NOMO-1 (cell line): ENCODE results near the gene RBKS.
"Not testable (repeated sequence)": the region's sequence is repeated elsewhere in the genome, so short reads cannot be mapped to it uniquely, and the experiment has no call there.

Experiments
- DNase-seq, 2 experiments: peaks; one replicate each; lab custom pipeline; 2025; ENCODE audit not compliant: unreplicated experiment in 2 of 2; lab: John Stamatoyannopoulos, UW

Gene RBKS

DNA sequence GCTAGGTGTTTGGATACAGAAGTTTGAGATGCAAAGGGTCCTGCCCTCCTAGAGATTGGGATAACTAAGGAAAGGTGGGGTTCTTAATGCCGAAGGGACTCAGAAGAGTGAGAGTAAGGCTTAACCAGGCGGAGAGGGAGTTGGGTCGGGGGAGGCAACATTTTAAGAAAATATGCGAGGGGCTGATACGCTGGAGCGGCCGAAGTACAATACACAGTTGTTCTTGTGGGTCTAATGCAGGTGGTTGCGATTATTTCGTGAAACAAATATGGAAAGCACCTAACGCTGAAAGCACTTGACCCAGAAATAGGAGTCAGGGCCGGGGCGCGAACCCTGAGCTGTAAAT is 119.0 kb downstream of the RBKS start:
- no peak for DNase-seq

DNA sequence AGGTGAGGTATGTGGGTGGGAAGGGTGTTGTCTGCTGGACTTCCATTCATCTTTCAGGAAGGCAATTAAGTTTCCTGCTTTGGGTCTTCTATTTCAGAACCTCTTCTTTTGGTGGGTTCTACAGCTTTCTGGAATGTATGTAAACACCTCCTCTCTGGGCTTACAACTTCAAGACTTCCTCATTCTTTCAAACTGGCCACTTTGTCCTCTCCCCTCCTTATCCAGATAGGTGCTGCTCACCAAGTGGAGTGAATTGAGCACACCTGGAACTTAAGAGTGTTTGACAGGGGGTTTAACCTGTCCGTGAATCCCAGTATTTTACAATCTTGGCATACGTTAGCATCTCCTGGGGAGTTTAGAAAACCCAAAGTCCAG is 123.9 kb downstream of the RBKS start:
- peak in 1 of 2 experiments; percentile 7 for DNase-seq

DNA sequence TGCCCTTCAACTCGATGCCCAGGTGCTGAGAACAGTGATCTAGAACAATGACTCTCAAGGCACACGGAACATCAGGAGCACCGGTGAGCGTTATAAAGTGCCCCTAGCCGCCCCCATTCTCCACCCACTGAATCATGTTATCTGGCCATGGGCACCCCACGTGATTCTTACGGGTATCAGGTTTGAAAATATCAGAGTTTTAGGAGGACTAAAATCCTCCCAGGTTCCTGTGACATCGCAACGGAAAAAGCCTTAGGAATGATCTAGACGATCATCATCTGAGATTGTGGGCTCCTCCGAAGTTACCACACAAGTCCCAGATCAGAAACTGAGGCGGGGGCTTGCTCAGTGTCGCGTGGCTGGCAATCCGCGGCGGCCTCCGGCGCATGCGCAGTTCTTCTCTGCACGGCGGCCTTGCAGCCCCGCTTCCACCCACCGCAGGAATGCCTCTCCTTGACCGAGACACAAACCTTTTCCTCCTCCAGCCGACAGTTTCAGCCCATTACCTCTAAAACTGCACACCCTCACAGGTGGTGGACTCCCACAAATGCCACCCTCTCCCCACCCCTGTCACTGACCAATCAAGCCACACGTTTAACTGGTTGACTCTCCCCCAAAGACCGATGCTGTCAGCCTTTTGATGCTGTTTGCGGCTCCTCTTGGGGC is 124.4 kb downstream of the RBKS start:
- no peak for DNase-seq

DNA sequence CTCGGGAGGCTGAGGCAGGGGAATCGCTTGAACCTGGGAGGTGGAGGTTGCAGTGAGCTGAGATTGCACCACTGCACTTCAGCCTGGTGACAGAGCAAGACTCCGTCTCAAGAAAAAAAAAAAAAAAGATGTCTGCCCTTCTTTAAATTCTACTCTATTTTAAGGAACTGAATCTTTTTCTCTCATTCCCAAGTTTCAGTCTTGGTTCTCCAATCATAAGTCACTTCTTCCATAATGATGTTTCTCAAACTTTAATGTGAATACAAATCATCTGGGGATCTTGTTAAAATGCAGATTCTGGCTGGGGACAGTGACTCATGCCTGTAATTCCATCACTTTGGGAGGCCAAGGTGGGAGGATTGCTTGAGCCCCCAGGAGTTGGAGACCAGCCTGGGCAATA is 125.7 kb downstream of the RBKS start:
- peak; percentile 13 to 51 for DNase-seq

DNA sequence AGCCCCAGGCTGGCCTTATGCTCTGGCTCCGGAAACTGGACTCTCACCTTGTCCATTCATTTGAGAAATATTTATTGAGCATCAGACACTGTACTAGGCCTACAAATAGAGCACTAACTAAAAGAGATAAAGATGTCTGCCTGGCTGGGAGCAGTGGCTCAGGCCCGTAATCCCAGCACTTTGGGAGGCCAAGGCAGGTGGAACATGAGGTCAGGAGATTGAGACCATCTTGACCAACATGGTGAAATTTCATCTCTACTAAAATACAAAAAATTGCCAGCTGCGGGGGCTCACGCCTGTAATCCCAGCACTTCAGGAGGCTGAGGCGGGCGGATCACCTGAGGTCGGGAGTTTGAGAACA is 126.3 kb downstream of the RBKS start:
- no peak for DNase-seq

DNA sequence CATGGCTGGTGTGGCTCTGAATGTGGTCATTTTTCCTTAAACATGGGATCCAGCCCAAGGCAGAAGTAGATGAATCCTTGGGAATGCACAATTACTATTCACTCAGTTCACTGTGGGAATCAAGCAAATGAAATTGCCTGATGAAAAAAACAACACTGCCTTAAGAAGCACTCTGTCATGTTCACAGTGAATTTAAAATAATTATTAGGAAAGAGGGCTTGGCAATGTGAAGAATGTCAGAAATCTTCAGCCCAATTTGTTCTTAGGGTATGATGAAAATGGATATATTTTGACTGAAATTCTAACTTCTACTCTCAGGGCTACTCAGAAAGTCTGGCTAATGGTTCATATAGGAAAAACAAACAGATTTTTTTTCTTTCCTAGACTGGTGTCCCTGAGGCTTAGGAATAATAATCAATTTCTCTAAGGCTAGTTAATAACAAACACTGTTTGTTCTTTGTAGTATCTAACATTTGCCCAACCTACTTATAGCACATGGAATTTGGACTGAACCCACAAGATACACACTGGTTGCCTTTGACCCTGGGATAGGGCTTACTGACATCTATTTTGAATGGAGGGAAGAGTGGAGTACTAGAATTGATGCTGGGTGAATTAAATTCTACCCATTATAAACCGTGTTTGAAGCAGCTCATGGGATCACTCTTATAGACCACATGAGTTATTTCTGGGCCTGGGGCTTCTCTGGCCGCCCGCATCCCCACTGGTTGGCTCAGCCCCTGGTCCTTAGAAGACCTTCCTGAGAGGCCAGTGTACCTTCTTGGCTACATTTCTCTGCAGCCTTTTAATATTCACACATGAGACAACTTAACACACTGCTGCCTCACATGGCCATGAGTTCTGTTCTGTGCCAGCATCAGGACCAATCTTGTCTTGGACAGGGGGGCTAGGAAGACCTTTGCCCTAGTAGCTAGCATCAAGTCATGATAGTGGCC is 127.0 kb downstream of the RBKS start:
- no peak for DNase-seq

DNA sequence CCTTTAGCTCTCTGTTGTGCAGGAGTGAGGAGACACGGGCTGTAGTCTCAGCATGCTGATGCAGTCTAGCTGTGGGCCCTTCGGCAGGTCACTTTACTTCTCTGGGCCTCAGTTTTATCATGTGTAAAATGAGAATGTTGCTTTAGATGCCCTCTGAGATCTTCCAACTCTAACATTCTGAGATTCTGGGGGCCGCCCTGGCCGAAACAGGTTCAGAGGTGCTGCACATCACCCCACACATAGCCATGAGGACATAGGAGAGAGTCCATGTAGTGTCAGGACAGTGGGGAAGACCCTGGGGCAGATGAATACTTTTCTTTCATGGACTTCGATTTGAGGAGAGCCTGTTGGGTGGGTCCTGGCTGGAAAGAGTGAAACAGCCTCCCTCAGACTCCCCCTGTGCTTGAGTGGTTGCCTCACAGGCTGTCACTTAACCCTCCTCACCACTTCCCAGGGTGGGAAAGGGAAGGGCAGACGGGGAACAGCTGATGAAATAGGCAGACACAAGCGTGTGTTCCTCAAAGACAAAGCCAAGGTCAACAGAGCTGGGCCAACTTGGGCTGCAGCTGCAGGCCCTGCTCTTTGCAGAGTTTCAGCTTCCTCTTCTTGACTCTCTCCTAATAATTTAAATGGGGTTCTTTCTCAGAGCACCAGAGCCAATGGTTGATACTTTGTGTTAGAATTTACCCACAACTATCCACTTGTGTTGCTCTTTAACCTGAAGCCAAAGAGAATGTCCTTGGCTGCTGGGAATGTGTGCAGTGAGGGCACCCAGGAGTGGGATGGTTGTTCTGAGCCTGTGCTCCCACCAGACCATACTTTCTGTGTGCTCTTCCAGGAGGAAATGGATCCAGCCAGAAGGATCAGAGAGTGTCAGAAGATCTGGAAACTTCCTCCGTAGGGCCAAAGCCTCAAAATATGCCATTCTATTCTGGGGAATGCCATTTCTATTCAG is 133.4 kb downstream of the RBKS start:
- DNase-seq, result peak; percentile 86 to 88

DNA sequence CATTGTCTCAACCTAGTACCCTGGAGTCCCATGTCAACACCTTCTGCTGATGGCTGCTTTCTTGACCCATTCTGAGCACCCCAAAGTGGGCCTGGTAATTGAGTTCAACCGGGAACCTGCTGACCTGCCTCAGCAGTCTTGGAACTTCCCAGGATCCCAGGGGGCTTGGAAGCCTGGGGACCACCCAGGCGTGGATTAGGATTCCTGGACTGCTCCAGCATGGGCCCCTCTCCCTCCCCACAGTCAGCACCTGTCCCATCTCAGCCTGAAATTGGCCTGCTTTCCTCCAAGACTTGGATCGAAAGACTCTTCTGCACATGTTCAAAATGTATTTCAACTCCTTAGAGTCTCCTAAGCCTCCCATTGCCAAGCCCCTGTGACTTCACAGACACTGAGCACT is 134.1 kb downstream of the RBKS start:
- DNase-seq, result no peak

DNA sequence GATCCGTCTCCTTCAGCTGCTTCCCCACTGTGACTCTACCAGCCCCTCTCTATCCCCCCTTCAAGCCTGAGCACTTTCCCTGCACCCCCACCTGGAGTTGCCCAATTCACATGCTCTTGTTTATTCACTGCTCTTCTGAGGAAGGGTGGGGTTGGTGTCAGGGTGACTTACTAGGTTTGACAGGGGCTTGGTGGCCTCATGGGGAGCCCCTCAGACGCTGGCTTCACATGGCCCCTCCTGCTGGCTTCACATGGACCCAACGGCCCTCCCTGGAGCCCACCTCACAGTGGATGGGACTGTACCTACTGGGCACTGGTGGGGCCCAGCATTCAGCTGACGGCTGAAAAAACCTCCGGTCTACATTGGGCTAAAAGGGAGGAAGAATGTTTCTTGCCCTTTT is 135.4 kb downstream of the RBKS start:
- peak in 1 of 2 experiments; percentile 8 for DNase-seq

DNA sequence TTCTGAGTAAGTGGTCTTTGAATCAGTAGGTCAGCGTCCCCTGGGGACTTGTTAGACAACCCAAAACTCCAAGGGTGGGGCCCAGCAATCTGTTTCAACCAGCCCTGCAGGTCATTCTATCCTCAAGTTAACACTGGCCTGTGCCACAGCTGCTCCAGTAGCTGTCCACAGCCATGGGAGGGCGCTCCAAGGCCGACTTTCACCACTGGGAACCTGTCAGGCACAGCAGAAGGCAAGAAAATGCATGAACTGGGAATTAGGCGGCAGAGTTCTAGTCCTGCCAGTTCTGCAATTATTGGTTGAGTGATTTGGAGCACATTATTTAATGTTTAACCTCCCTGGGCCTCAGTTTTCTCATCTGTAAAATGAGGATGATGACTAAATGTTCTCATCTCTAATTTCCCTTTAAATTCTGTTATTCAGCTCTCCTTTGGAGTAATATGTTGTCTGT is 136.0 kb downstream of the RBKS start:
- peak; percentile 89 for DNase-seq

DNA sequence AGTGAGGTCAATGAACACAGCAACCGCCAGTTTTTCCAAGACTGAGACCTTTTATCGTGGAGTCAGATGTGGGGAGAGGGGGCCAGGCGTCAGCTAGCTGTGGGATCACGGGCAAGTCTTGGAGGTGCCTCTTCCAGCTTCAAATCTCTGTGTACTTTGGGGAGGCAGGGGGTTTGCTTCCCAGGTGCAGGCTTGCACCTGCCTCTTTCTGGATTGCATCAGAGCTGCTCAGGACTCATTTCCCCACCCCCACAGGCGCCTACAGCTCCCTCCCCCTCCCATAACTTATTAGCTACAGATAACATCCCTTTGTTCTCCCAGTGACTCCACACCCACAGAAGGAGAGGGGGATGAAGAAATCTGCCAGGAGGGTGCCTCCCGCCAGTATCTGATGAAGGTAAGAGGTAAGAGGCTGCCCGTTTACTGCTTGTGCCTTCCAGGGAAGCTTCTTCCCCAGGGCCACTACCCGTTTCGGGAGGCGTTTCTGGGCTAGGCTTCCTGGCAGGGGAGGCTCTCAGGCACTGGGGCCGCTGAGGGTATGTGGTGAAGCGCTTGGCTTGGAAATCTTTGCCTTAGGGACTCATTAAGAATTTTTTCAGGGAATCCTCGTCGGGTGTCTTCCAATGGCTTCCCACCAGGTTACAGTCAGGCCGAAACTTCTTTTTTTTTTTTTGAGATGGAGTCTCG is 137.5 kb downstream of the RBKS start:
- DNase-seq, result no peak

DNA sequence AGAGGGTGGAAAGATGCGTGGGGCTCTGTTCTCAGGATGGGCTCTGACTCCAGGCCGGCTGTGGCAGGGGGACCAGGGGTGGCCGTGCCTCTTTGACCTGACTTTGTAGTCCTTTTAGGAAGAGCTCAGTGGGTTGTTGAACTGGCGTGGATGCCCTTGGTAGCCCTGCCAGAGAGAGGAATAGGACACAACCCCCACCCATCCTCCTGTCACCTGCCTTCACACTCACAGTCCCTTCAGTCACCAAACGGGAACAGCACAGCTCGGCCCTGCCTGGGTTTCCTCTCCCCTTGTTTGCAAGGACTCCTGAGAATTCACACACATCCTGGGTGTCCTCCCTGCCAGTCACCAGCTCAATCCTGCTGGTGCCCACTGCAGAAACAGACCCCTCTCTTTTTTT is 138.8 kb downstream of the RBKS start:
- no peak for DNase-seq

DNA sequence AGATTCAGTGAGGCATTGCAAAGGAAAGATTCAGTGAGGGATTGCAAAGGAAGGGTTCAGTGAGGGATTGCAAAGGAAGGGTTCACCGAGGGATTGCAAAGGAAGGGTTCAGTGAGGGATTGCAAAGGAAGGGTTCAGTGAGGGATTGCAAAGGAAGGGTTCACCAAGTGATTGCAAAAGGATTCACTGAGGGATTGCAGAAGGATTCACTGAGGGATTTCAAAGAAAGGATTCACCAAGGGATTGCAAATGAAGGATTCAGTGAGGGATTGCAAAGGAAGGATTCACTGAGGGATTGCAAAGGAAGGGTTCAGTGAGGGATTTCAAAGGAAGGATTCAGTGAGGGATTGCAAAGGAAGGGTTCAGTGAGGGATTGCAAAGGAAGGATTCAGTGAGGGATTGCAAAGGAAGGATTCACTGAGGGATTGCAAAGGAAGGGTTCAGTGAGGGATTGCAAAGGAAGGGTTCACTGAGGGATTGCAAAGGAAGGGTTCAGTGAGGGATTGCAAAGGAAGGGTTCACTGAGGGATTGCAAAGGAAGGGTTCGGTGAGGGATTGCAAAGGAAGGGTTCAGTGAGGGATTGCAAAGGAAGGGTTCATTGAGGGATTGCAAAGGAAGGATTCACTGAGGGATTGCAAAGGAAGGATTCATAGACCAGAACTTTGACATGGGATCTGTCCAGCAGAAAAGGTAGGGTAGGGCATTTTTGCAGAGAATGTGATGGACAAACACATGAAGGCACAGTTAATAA is 141.2 kb downstream of the RBKS start:
- DNase-seq, result not testable (repeated sequence)

DNA sequence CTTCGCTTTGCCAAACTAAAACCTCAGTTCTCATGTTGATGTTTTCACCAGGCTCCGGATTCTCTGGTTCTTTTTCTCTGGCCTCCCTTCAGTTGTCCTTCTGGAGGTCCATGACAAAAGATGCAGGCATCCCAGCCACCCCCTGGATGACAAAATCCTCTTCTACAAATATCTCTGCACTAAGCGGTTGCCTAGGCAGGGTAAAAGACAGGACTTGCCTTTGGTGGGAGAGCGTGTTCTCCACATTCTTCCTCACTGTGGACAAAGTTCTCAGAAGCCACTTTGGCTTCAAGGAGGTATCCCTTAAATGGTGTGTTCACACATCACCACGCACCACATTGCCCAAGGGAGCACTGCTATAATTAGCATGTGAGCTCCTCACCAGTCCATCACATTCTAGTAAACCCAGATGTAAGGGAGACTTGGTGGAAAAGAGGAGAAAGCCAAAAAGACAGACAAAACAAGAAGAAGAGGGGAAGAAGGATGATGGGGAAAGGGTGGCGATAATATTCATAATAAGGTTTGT is 142.3 kb downstream of the RBKS start:
- DNase-seq, result no peak

DNA sequence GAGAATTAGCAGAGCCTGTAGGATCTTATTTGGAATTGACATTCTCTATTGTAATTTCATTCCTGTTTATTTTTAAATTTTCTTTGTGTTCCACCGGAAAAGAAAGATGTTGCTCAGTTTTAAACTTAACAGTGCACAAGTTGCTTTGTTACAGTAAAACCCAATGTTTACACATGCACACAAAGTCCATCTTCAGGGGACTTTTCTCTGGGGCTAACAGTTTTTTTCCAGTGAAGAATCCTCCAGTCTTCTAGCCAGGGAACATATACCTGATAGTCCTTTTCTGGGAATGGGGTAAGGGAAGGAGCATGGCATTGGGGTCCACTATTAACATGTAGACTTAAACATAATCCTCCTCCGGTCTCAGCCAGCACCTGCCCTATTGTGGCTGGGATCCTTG is 143.9 kb downstream of the RBKS start:
- no peak for DNase-seq

DNA sequence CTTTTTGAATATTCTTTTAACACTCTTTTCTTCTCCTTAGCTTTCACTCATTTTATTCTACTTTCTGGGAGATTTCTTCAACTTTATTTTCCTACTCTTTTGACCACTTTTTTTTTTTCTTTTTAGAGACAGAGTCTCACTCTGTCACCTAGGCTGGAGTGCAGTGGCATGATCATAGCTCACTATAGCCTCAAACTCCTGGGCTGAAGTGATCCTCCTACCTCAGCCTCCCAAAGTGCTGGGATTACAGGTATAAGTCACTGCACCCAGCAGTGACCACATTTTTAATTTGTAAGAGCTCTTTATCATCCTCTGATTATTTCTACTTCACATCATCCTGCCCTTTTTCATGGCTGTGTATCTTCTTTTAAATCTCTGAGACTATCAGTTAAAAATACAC is 144.7 kb downstream of the RBKS start:
- DNase-seq, result not testable (repeated sequence)

DNA sequence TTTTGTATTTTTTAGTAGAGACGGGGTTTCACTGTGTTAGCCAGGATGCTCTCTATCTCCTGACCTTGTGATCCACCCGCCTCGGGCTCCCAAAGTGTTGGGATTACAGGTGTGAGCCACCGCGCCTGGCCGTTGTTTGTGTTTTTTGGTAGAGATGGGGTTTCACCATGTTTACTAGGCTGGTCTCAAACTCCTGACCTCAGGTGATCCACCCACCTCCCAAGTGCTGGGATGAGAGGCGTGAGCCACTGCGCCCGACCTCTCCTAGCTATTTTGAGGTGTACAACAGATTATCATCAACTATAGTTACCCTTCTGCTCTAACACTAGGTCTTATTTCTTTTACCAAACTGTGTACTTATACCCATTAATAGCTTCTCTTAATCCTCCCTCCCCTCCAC is 147.6 kb downstream of the RBKS start:
- no peak for DNase-seq

DNA sequence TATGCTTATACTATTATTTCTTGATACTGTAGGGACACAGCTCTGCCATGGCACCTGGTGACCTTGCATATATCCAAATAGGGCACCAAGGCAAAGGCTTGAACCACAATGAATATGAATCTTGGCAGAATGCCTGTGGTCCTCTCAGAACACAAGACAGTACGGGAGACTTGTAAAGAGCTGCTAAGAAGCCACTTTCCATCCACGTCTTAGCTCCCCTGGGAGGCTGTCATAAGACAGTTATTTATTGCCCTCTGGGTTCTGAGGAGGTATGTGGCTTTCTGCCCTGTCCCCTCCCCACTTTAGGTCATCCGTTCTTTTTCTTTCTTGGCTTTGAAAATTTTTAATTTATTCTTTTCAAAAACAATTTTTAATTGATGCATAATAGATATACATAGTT is 148.5 kb downstream of the RBKS start:
- no peak for DNase-seq

DNA sequence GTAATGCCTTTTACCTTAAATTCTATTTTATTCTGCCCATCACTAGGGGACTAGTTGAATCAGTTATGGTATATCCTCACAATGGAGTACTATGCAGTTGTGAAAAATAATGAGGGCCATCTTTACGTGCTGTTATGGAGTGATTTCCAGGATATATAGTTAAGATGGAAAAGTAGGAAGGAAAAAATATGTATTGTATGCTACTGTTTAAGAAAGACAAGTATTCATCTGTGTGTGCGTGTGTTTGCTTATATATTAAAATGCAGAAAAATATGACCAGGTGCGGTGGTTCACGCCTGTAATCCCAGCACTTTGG is 151.2 kb downstream of the RBKS start:
- no peak for DNase-seq
